C4-2B (cell line): ENCODE results near the gene HSCB.
"Not testable (repeated sequence)": the region's sequence is repeated elsewhere in the genome, so short reads cannot be mapped to it uniquely, and the experiment has no call there.

ENCODE experiments used
- H3K27ac ChIP-seq: fragments of 450-650 bp; 2 replicates; pipeline ENCODE4 v1.5.1; 2017
- CTCF ChIP-seq: fragments of 450-650 bp; conservative IDR thresholded peaks from 2 replicates; pipeline ENCODE4 v1.5.1; 2017; ENCODE audit warnings: mild to moderate bottlenecking
- ZFX ChIP-seq: fragments of 450-650 bp; IDR thresholded peaks from 2 replicates; pipeline ENCODE4 v1.6.1; 2017

HSCB gene

GRCh38 chr22:28728621-28729313 lies 13.1 kb upstream of the HSCB start:
- no peak for TF ChIP-seq ZFX
- no peak for TF ChIP-seq CTCF
- H3K27ac ChIP-seq = no peak overlapping the region

- TF ChIP-seq CTCF = no peak
- TF ChIP-seq ZFX = no peak
- H3K27ac ChIP-seq = no peak overlapping the region
Observed at GRCh38 chr22:28730179-28730578, 11.7 kb upstream of the HSCB start.

- H3K27ac ChIP-seq = no peak overlapping the region
Observed at GRCh38 chr22:28734393-28734792, 7.4 kb upstream of the HSCB start.

GRCh38 chr22:28736301-28737155 lies 5.3 kb upstream of the HSCB start:
- H3K27ac ChIP-seq = no peak overlapping the region
- TF ChIP-seq CTCF (no peak), ZFX (no peak)

More at GRCh38 chr22:28734393-28734792, 7.4 kb upstream of the HSCB start:
- no peak for TF ChIP-seq CTCF
- no peak for TF ChIP-seq ZFX

GRCh38 chr22:28737701-28738100 lies 4.1 kb upstream of the HSCB start:
- TF ChIP-seq CTCF (no peak), ZFX (no peak)
- H3K27ac ChIP-seq = no peak overlapping the region

GRCh38 chr22:28738876-28739275 lies 3.0 kb upstream of the HSCB start:
- not testable (repeated sequence) for H3K27ac ChIP-seq

GRCh38 chr22:28741200-28741784 lies 547 bp upstream of the HSCB start:
- TF ChIP-seq ZFX = no peak
- TF ChIP-seq CTCF = no peak; the same call in 1 of the 2 replicates
- H3K27ac ChIP-seq = peak overlapping the region; percentile 85
